ENCODE results near the gene TOPORS. TPM values are rescaled to one million over a fixed set of nuclear protein-coding genes. Genes with fewer than 3 reads are reported as not detected.
A peak's percentile ranks its signal among the peaks of the same experiment; 100 is the strongest.

The TOPORS gene
- total and polyA plus RNA-seq, 2 donors: 12.1 to 22.1 TPM

DNA sequence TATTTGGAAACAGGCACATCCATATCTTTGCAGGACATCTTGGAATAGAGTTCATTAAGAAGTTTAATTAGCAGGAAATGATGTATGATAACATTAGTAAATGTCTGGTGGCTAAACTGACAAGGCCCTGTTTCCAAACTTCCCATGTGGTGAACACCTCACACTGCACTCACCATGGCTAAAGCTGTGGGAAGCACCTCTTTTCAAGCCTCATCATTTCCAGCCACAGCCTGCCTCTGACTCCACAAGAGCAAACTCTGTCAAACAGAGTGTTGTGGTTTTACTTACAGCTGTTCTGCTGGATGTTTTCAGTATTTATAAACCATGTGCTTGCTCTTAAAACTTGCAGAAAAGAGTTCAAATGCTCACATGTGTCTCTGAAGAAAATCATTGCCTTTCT, 35.5 kb upstream of the TOPORS start:
- Histone ChIP-seq H3K4me1 (ENCODE audit: control insufficient read depth in 2 of 2, insufficient read depth in 2 of 2, low read length in 2 of 2) (no peaks in the 10 kb centered on the region), H3K9me3 (ENCODE audit: control insufficient read depth in 2 of 2, insufficient read depth in 1 of 2, low read length in 1 of 2) (no peaks in the 10 kb centered on the region), H3K4me3 (ENCODE audit: low read length in 2 of 2) (no peak overlapping the region), H3K36me3 (ENCODE audit: control insufficient read depth in 2 of 2, insufficient read depth in 2 of 2, low read length in 1 of 2) (no peaks in the 10 kb centered on the region), H3K27me3 (ENCODE audit: control insufficient read depth in 2 of 2, insufficient read depth in 1 of 2, low read length in 1 of 2) (no peaks in the 10 kb centered on the region), H3K27ac (ENCODE audit: low read depth in 1 of 2, low read length in 1 of 2) (no peak overlapping the region)
- DNase-seq (ENCODE audit: low read depth in 6 of 9, low spot score in 9 of 9): no peak

DNA sequence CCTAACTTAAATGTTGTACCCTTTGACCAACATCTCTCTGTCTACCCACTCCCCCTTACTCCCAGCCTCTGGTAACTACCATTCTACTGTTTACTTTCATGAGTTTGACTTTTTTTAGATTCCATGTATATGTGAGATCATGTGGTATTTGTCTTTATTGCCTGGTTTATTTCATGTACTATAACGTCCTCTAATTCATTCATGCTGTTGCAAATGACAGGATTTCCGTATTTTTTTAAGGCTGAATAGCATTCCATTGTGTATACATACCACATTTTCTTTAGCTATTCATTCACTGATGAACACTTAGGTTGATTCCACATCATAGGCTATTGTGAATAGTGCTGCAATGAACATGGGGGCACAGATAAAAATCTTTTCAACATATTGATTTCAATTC, 32.4 kb upstream of the TOPORS start:
- no peak for DNase-seq (ENCODE audit: low read depth in 6 of 9, low spot score in 9 of 9)
- H3K27ac ChIP-seq (ENCODE audit: low read depth in 1 of 2, low read length in 1 of 2): no peak overlapping the region
- H3K9me3 ChIP-seq (ENCODE audit: control insufficient read depth in 2 of 2, insufficient read depth in 1 of 2, low read length in 1 of 2): no peaks in the 10 kb centered on the region
- WGBS: 67% methylated on average over 2 of the region's 2 CpGs
- no peak overlapping the region for H3K4me3 ChIP-seq (ENCODE audit: low read length in 2 of 2)
- no peaks in the 10 kb centered on the region for H3K4me1 ChIP-seq (ENCODE audit: control insufficient read depth in 2 of 2, insufficient read depth in 2 of 2, low read length in 2 of 2)
- H3K36me3 ChIP-seq (ENCODE audit: control insufficient read depth in 2 of 2, insufficient read depth in 2 of 2, low read length in 1 of 2): no peaks in the 10 kb centered on the region
- H3K27me3 ChIP-seq (ENCODE audit: control insufficient read depth in 2 of 2, insufficient read depth in 1 of 2, low read length in 1 of 2): no peaks in the 10 kb centered on the region

- DNase-seq (ENCODE audit: low read depth in 6 of 9, low spot score in 9 of 9): peak in 8 of 9 donors; percentile 8 to 64 (median 28)
- H3K36me3 ChIP-seq (ENCODE audit: control insufficient read depth in 2 of 2, insufficient read depth in 2 of 2, low read length in 1 of 2): no peaks in the 10 kb centered on the region
- no peak overlapping the region for H3K4me3 ChIP-seq (ENCODE audit: low read length in 2 of 2)
- no peaks in the 10 kb centered on the region for H3K4me1 ChIP-seq (ENCODE audit: control insufficient read depth in 2 of 2, insufficient read depth in 2 of 2, low read length in 2 of 2)
- H3K27me3 ChIP-seq (ENCODE audit: control insufficient read depth in 2 of 2, insufficient read depth in 1 of 2, low read length in 1 of 2): peaks cover 3% of the 10 kb centered on the region in 2 donors
- 58% methylated on average over 3 of the region's 3 CpGs for WGBS
- H3K9me3 ChIP-seq (ENCODE audit: control insufficient read depth in 2 of 2, insufficient read depth in 1 of 2, low read length in 1 of 2): no peaks in the 10 kb centered on the region
- no peak overlapping the region for H3K27ac ChIP-seq (ENCODE audit: low read depth in 1 of 2, low read length in 1 of 2)
Observed at GRCh38 chr9:32581512-32582143, 29.2 kb upstream of the TOPORS start.

GRCh38 chr9:32580631-32581300, 28.4 kb upstream of the TOPORS start:
- Histone ChIP-seq H3K27ac (ENCODE audit: low read depth in 1 of 2, low read length in 1 of 2) (no peak overlapping the region), H3K9me3 (ENCODE audit: control insufficient read depth in 2 of 2, insufficient read depth in 1 of 2, low read length in 1 of 2) (no peaks in the 10 kb centered on the region)
- 35% methylated on average over 3 of the region's 3 CpGs for WGBS

GRCh38 chr9:32579706-32580331, 27.4 kb upstream of the TOPORS start:
- 23% methylated on average over 4 of the region's 4 CpGs for whole genome bisulfite sequencing
- DNase-seq (ENCODE audit: low read depth in 6 of 9, low spot score in 9 of 9): peak in 8 of 9 donors; percentile 15 to 73 (median 48)

More at GRCh38 chr9:32580631-32581300, 28.4 kb upstream of the TOPORS start:
- no peaks in the 10 kb centered on the region for H3K36me3 ChIP-seq (ENCODE audit: control insufficient read depth in 2 of 2, insufficient read depth in 2 of 2, low read length in 1 of 2)
- H3K4me3 ChIP-seq (ENCODE audit: low read length in 2 of 2): no peak overlapping the region
- no peak for DNase-seq (ENCODE audit: low read depth in 6 of 9, low spot score in 9 of 9)
- H3K27me3 ChIP-seq (ENCODE audit: control insufficient read depth in 2 of 2, insufficient read depth in 1 of 2, low read length in 1 of 2): peaks cover 3% of the 10 kb centered on the region in 2 donors
- H3K4me1 ChIP-seq (ENCODE audit: control insufficient read depth in 2 of 2, insufficient read depth in 2 of 2, low read length in 2 of 2): no peaks in the 10 kb centered on the region

GRCh38 chr9:32578976-32579375, 26.6 kb upstream of the TOPORS start:
- Histone ChIP-seq H3K36me3 (ENCODE audit: control insufficient read depth in 2 of 2, insufficient read depth in 2 of 2, low read length in 1 of 2) (no peaks in the 10 kb centered on the region), H3K27ac (ENCODE audit: low read depth in 1 of 2, low read length in 1 of 2) (no peak overlapping the region), H3K27me3 (ENCODE audit: control insufficient read depth in 2 of 2, insufficient read depth in 1 of 2, low read length in 1 of 2) (peaks cover 3% of the 10 kb centered on the region in 2 donors), H3K4me1 (ENCODE audit: control insufficient read depth in 2 of 2, insufficient read depth in 2 of 2, low read length in 2 of 2) (no peaks in the 10 kb centered on the region), H3K4me3 (ENCODE audit: low read length in 2 of 2) (no peak overlapping the region), H3K9me3 (ENCODE audit: control insufficient read depth in 2 of 2, insufficient read depth in 1 of 2, low read length in 1 of 2) (no peaks in the 10 kb centered on the region)
- 82% methylated on average over 5 of the region's 5 CpGs for WGBS
- no peak for DNase-seq (ENCODE audit: low read depth in 6 of 9, low spot score in 9 of 9)

More at GRCh38 chr9:32579706-32580331, 27.4 kb upstream of the TOPORS start:
- H3K4me3 ChIP-seq (ENCODE audit: low read length in 2 of 2): no peak overlapping the region
- H3K27ac ChIP-seq (ENCODE audit: low read depth in 1 of 2, low read length in 1 of 2): no peak overlapping the region
- peaks cover 3% of the 10 kb centered on the region in 2 donors for H3K27me3 ChIP-seq (ENCODE audit: control insufficient read depth in 2 of 2, insufficient read depth in 1 of 2, low read length in 1 of 2)
- no peaks in the 10 kb centered on the region for H3K9me3 ChIP-seq (ENCODE audit: control insufficient read depth in 2 of 2, insufficient read depth in 1 of 2, low read length in 1 of 2)
- H3K4me1 ChIP-seq (ENCODE audit: control insufficient read depth in 2 of 2, insufficient read depth in 2 of 2, low read length in 2 of 2): no peaks in the 10 kb centered on the region
- H3K36me3 ChIP-seq (ENCODE audit: control insufficient read depth in 2 of 2, insufficient read depth in 2 of 2, low read length in 1 of 2): no peaks in the 10 kb centered on the region

DNA sequence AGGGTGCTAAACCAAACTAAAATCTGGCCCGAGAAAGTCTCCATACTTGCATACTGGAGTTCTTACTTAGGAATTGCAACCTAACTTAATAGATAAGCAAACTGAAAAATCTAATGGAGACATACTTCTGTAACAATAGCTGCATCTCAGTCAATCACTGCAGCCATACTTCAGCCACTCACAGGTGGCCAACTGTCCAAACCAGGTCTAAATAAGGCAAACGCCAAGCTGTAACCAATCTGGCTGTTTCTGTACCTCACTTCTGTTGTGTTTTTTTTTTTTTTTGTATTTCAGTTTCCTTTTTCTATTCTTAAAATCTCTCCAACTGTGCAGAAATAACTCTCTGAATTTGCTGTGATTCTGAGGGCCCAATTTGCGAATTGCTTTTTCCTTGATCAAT, 24.9 kb upstream of the TOPORS start:
- H3K4me1 ChIP-seq (ENCODE audit: control insufficient read depth in 2 of 2, insufficient read depth in 2 of 2, low read length in 2 of 2): peaks cover 0 to 3% of the 10 kb centered on the region in 2 donors
- no peaks in the 10 kb centered on the region for H3K36me3 ChIP-seq (ENCODE audit: control insufficient read depth in 2 of 2, insufficient read depth in 2 of 2, low read length in 1 of 2)
- no peak for DNase-seq (ENCODE audit: low read depth in 6 of 9, low spot score in 9 of 9)
- H3K4me3 ChIP-seq (ENCODE audit: low read length in 2 of 2): no peak overlapping the region
- 95% methylated on average over 3 of the region's 3 CpGs for WGBS
- peaks cover 3% of the 10 kb centered on the region in 2 donors for H3K27me3 ChIP-seq (ENCODE audit: control insufficient read depth in 2 of 2, insufficient read depth in 1 of 2, low read length in 1 of 2)
- H3K27ac ChIP-seq (ENCODE audit: low read depth in 1 of 2, low read length in 1 of 2): no peak overlapping the region
- peaks cover 0 to 5% of the 10 kb centered on the region in 2 donors for H3K9me3 ChIP-seq (ENCODE audit: control insufficient read depth in 2 of 2, insufficient read depth in 1 of 2, low read length in 1 of 2)

DNA sequence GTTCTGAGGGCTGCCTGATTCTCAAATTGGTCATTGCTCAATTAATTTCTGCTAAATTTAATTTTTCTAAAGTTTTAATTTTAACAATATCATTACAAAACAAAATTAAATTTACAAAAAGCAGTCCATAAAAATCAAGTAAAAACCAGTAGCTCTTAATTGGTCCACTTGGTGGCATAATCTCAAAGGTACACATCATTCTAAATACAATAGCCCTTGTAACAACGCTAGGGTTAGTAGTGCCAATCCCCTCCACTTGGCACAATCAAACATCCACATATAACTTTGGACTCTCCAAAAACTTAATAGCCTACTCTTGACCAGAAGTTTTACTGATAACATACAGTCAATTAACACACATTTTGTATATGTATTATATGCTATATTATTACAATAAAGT, 22.5 kb upstream of the TOPORS start:
- WGBS: 86% methylated on average over 1 of the region's 1 CpG
- Histone ChIP-seq H3K4me1 (ENCODE audit: control insufficient read depth in 2 of 2, insufficient read depth in 2 of 2, low read length in 2 of 2) (peaks cover 0 to 8% of the 10 kb centered on the region in 2 donors), H3K9me3 (ENCODE audit: control insufficient read depth in 2 of 2, insufficient read depth in 1 of 2, low read length in 1 of 2) (peaks cover 0 to 5% of the 10 kb centered on the region in 2 donors)

DNA sequence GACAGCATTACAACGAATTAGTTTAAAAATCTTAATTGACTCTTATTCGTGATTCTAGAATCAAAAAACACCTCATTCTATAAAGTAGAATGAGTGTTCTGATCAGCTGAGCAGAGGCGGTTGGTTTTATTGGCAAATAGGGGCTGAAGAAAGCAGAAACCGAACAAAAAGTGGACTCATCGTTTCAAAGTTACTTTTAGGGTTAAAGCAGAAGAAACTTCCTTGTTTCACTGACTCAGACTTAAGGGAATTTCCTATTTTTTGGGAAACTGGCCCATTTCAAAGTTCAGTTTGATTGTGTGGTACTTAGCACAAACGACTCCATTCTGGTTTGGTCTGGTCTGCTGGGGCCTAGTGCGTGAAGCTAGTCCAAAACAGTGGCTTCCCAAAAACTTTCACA, 21.4 kb upstream of the TOPORS start:
- Histone ChIP-seq H3K9me3 (ENCODE audit: control insufficient read depth in 2 of 2, insufficient read depth in 1 of 2, low read length in 1 of 2) (peaks cover 0 to 5% of the 10 kb centered on the region in 2 donors), H3K27me3 (ENCODE audit: control insufficient read depth in 2 of 2, insufficient read depth in 1 of 2, low read length in 1 of 2) (peaks cover 0 to 3% of the 10 kb centered on the region in 2 donors), H3K4me3 (ENCODE audit: low read length in 2 of 2) (no peak overlapping the region), H3K27ac (ENCODE audit: low read depth in 1 of 2, low read length in 1 of 2) (no peak overlapping the region), H3K36me3 (ENCODE audit: control insufficient read depth in 2 of 2, insufficient read depth in 2 of 2, low read length in 1 of 2) (peaks cover 5% of the 10 kb centered on the region in 2 donors), H3K4me1 (ENCODE audit: control insufficient read depth in 2 of 2, insufficient read depth in 2 of 2, low read length in 2 of 2) (peaks cover 0 to 8% of the 10 kb centered on the region in 2 donors)
- 96% methylated on average over 7 of the region's 7 CpGs for WGBS
- DNase-seq (ENCODE audit: low read depth in 6 of 9, low spot score in 9 of 9): no peak

More for the DNA sequence above, 22.5 kb upstream of the TOPORS start:
- DNase-seq (ENCODE audit: low read depth in 6 of 9, low spot score in 9 of 9): no peak
- H3K4me3 ChIP-seq (ENCODE audit: low read length in 2 of 2): no peak overlapping the region
- peaks cover 3 to 4% of the 10 kb centered on the region in 2 donors for H3K36me3 ChIP-seq (ENCODE audit: control insufficient read depth in 2 of 2, insufficient read depth in 2 of 2, low read length in 1 of 2)
- H3K27me3 ChIP-seq (ENCODE audit: control insufficient read depth in 2 of 2, insufficient read depth in 1 of 2, low read length in 1 of 2): peaks cover 3% of the 10 kb centered on the region in 2 donors
- H3K27ac ChIP-seq (ENCODE audit: low read depth in 1 of 2, low read length in 1 of 2): no peak overlapping the region
